Ramos (cell line): ENCODE measurements around the gene AK2.
"Not testable (repeated sequence)": the region's sequence is repeated elsewhere in the genome, so short reads cannot be mapped to it uniquely, and the experiment has no call there.

Experiments
- in situ Hi-C: fragments of 300-500 bp; cut with MboI; formaldehyde crosslinking; loops from one replicate; pipeline ENCODE4 v1.14.3; 2022; ENCODE audit warnings: low sequenced_read_pairs; ENCODE audit not compliant: unreplicated experiment

The AK2 gene

GRCh38 chr1:33036526-33037503 lies at the start of gene AK2:
AK2 (minus strand) TSS chr1:33036883; CDS start chr1:33036828, 55 bp downstream.
- in situ Hi-C loops: no loop called here

GRCh38 chr1:33086384-33086850 lies 49.7 kb upstream of the AK2 start:
- in situ Hi-C loops: loop anchor here (10.0 to 25.0 kb wide), 3 partner anchors 212 to 642 kb away; partner anchors contain the start of genes FNDC5 and SYNC

GRCh38 chr1:33085332-33085731 lies 48.6 kb upstream of the AK2 start:
- in situ Hi-C loops: loop anchor here (10.0 to 25.0 kb wide), 3 partner anchors 211 to 641 kb away; partner anchors contain the start of genes FNDC5 and SYNC

- in situ Hi-C loops: loop anchor here (10.0 to 25.0 kb wide), 3 partner anchors 208 to 638 kb away; partner anchors contain the start of genes FNDC5 and SYNC
Measured at GRCh38 chr1:33082575-33083108, 46.0 kb upstream of the AK2 start.

GRCh38 chr1:33081554-33082305 lies 45.0 kb upstream of the AK2 start:
- in situ Hi-C loops: loop anchor here (10.0 to 25.0 kb wide), 3 partner anchors 207 to 637 kb away; partner anchors contain the start of genes FNDC5 and SYNC

- in situ Hi-C loops: loop anchor here (10.0 to 25.0 kb wide), 3 partner anchors 206 to 636 kb away; partner anchors contain the start of genes FNDC5 and SYNC
Measured at GRCh38 chr1:33080885-33081553, 44.3 kb upstream of the AK2 start, which contains the start of gene AZIN2. AZIN2 (plus strand) TSS chr1:33081153; CDS start chr1:33082250, 1,097 bp downstream.

GRCh38 chr1:33080373-33080772 lies 43.7 kb upstream of the AK2 start:
- in situ Hi-C loops: loop anchor here (10.0 to 25.0 kb wide), 3 partner anchors 206 to 636 kb away; partner anchors contain the start of genes FNDC5 and SYNC

- in situ Hi-C loops: loop anchor here (25.0 kb wide), 1 partner anchor 366 kb away; the partner anchor contains the start of gene SYNC
Measured at GRCh38 chr1:33078030-33078591, 41.4 kb upstream of the AK2 start.

- in situ Hi-C loops: no loop called here
Measured at GRCh38 chr1:33074193-33074945, 37.7 kb upstream of the AK2 start.

- in situ Hi-C loops: no loop called here
Measured at GRCh38 chr1:33072707-33073106, 36.0 kb upstream of the AK2 start.

GRCh38 chr1:33070628-33071027 lies 33.9 kb upstream of the AK2 start:
- in situ Hi-C loops: no loop called here

- in situ Hi-C loops: not testable (repeated sequence)
Measured at GRCh38 chr1:33068108-33068507, 31.4 kb upstream of the AK2 start.

- in situ Hi-C loops: not testable (repeated sequence)
Measured at GRCh38 chr1:33066477-33066876, 29.8 kb upstream of the AK2 start.

GRCh38 chr1:33065301-33065700 lies 28.6 kb upstream of the AK2 start:
- in situ Hi-C loops: no loop called here

- in situ Hi-C loops: not testable (repeated sequence)
Measured at GRCh38 chr1:33064284-33064683, 27.6 kb upstream of the AK2 start.

- in situ Hi-C loops: no loop called here
Measured at GRCh38 chr1:33061834-33062233, 25.2 kb upstream of the AK2 start.

GRCh38 chr1:33060579-33061083 lies 23.9 kb upstream of the AK2 start:
- in situ Hi-C loops: no loop called here

- in situ Hi-C loops: loop anchor here (5.0 kb wide), 1 partner anchor 125 kb away; no protein-coding TSS in a partner anchor
Measured at GRCh38 chr1:33057095-33057494, 20.4 kb upstream of the AK2 start.
